ENCODE measurements around the gene SEC22B.

DNA sequence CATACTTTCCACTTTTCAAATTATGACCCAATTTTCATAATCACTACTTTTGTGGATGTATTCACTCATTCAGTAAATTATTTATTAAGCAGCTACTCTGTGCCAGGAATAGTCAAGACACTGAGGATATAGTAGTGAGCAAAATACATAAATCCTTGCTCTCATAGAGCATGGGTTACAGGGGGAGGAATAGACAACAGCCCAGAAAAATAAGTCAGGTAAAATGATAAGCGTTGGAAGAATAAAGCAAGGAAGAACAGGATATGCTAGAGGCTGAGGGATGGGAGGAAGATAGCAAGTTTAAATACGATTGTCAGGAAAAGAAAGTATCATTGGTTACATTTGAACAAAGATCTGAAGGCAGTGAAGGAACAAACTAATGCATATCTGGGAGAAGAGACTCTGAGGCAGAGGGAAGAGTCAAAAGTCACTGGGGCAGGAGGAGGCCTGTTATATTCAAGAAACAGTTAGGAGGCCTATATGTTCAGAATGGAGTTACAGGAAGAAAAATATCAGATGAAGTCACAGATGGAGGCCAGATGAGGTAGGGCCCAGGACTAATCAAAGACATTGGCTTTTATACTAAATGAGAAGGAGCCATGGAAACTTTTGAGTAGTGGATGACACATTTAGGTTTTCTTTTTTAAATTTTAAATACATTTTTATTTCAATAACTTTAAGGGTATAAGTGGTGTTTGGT, 42.9 kb downstream of the SEC22B start:
- TF ChIP-seq, protein P1, sequence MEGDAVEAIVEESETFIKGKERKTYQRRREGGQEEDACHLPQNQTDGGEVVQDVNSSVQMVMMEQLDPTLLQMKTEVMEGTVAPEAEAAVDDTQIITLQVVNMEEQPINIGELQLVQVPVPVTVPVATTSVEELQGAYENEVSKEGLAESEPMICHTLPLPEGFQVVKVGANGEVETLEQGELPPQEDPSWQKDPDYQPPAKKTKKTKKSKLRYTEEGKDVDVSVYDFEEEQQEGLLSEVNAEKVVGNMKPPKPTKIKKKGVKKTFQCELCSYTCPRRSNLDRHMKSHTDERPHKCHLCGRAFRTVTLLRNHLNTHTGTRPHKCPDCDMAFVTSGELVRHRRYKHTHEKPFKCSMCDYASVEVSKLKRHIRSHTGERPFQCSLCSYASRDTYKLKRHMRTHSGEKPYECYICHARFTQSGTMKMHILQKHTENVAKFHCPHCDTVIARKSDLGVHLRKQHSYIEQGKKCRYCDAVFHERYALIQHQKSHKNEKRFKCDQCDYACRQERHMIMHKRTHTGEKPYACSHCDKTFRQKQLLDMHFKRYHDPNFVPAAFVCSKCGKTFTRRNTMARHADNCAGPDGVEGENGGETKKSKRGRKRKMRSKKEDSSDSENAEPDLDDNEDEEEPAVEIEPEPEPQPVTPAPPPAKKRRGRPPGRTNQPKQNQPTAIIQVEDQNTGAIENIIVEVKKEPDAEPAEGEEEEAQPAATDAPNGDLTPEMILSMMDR (IDR thresholded peaks at IDR 0.05) = no peak
- TF ChIP-seq RAD21 (conservative IDR thresholded peaks at IDR 0.05 in 1 of 2, IDR thresholded peaks at IDR 0.05 in 1 of 2) = no peak
- no peak for TF ChIP-seq ZC3H11A (IDR thresholded peaks at IDR 0.05)
- no peak for TF ChIP-seq RCOR1 (IDR thresholded peaks at IDR 0.05; ENCODE audit: low read depth, low read length)
- TF ChIP-seq, protein P2, sequence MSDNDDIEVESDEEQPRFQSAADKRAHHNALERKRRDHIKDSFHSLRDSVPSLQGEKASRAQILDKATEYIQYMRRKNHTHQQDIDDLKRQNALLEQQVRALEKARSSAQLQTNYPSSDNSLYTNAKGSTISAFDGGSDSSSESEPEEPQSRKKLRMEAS (IDR thresholded peaks at IDR 0.05) = no peak
- TF ChIP-seq ESRRA (IDR thresholded peaks at IDR 0.05; ENCODE audit: borderline replicate concordance, low read length) = no peak
- no peak for TF ChIP-seq CEBPB (IDR thresholded peaks at IDR 0.05)

Measured in A549 (cell line).